GM12892 (cell line): ENCODE data around the gene ABI3.

Experiments
- POLR2A ChIP-seq: IDR thresholded peaks from 2 replicates; pipeline ENCODE4 v1.6.1; 2011; ENCODE audit warnings: low read depth, low read length, control low read depth
- POLR2AphosphoS5 ChIP-seq: IDR thresholded peaks from 2 replicates; pipeline ENCODE4 v1.6.1; 2011; ENCODE audit warnings: low read depth, low read length, control low read depth

DNA sequence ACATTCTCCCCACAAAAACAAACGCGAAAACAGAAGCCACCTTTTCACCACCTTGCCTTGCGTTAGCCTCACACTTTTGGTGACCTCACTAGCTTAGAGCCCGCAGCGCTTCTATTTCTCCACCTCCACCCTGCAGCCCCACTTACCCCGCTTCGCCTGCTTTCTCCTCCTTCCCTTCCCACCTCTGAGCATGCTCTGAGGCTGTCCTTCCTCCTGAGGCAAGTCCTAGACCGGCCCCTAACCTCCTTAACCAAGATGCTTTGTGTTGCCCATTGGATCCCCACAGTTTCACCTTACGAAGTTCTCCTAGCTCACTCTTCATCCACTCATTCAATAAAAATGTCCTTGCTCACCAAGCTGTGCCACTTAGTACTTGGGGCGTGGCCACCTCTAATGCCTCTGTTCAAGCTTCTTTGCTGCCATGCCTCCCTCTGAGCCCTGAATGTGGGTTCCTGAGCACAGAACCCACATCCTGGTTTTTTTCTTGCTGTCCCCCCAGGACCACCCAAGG is 1.4 kb upstream of the ABI3 start:
- TF ChIP-seq POLR2A (no peak), POLR2AphosphoS5 (no peak)
